NB4 (cell line): ENCODE measurements around the gene WNT7A.
A peak's percentile ranks its signal among the peaks of the same experiment; 100 is the strongest.

Experiments used
- DNase-seq: peaks from one replicate; pipeline ENCODE4 v3.0.0; 2010; ENCODE audit warnings: low read depth
- H3K4me3 ChIP-seq: one replicate; pipeline ENCODE4 v1.5.1; 2011; ENCODE audit warnings: mild to moderate bottlenecking, low read depth, low read length, moderate library complexity
- MYC ChIP-seq: IDR thresholded peaks from 2 replicates; pipeline ENCODE4 v1.6.1; 2011; ENCODE audit warnings: low read depth, low read length
- POLR2A ChIP-seq: IDR thresholded peaks from 2 replicates; pipeline ENCODE4 v1.6.1; 2011; ENCODE audit warnings: mild to moderate bottlenecking; ENCODE audit not compliant: insufficient read length; ENCODE audit errors: extremely low read depth
- TF ChIP-seq, protein P1 (sequence below): IDR thresholded peaks from 2 replicates; pipeline ENCODE4 v1.6.1; 2011; ENCODE audit warnings: low read depth, low read length
- TF ChIP-seq, protein P2 (sequence below): IDR thresholded peaks from one replicate; pipeline ENCODE4 v1.5.1; 2012; ENCODE audit warnings: low read depth, low read length

The WNT7A gene

GRCh38 chr3:13769422-13769821 is 110.4 kb downstream of the WNT7A start:
- no peak for DNase-seq
- TF ChIP-seq MYC, result no peak
- TF ChIP-seq, protein P1, sequence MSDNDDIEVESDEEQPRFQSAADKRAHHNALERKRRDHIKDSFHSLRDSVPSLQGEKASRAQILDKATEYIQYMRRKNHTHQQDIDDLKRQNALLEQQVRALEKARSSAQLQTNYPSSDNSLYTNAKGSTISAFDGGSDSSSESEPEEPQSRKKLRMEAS, result no peak
- no peak for TF ChIP-seq POLR2A
- TF ChIP-seq, protein P2, sequence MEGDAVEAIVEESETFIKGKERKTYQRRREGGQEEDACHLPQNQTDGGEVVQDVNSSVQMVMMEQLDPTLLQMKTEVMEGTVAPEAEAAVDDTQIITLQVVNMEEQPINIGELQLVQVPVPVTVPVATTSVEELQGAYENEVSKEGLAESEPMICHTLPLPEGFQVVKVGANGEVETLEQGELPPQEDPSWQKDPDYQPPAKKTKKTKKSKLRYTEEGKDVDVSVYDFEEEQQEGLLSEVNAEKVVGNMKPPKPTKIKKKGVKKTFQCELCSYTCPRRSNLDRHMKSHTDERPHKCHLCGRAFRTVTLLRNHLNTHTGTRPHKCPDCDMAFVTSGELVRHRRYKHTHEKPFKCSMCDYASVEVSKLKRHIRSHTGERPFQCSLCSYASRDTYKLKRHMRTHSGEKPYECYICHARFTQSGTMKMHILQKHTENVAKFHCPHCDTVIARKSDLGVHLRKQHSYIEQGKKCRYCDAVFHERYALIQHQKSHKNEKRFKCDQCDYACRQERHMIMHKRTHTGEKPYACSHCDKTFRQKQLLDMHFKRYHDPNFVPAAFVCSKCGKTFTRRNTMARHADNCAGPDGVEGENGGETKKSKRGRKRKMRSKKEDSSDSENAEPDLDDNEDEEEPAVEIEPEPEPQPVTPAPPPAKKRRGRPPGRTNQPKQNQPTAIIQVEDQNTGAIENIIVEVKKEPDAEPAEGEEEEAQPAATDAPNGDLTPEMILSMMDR, result no peak

DNA sequence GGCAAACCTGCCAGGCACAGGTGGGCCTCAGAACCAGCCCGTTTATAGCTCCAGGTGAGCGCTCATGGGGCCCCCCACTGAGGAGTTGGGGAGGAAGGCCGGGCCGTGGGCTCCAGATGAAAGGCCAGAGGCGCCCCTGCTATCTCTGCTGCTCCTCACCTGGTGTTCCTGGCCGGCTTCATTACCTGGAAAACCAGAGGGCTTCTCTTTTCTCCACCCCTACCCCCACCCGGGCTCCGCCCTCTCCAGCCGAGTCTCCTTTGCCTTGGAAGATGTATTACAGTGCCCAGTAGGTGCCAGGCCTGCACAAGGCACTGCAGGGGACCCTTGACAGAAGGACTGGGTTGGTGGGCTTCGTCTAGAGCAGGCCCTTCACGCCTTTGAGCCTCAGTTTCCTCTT is 111.4 kb downstream of the WNT7A start:
- TF ChIP-seq, protein P2, result no peak
- TF ChIP-seq, protein P1, result no peak
- no peak for TF ChIP-seq POLR2A
- no peak for TF ChIP-seq MYC
- DNase-seq, result no peak
- no peak overlapping the region for H3K4me3 ChIP-seq

More at GRCh38 chr3:13769422-13769821, 110.4 kb downstream of the WNT7A start:
- no peak overlapping the region for H3K4me3 ChIP-seq

DNA sequence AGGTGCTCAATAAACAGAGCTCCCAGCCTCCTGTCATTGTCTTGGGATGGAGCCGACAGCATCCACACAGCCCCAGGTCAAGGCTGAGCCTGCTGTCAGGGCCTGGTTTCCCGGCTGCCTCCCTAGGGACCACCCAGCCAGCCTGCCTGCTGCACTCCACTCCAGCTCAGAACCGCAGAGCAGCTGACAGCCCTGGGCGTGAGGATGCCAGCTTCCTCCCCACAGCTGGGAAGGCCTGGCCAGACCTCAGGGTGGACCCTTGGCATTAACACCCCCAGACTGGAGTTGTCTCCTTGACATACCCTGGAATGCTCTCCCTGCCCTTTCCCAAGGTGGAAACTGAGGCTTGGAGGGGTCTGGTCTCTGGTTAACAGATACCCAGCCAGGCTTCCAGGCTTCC is 112.0 kb downstream of the WNT7A start:
- peak; percentile 56 for DNase-seq
- TF ChIP-seq POLR2A, result no peak
- TF ChIP-seq, protein P1, result no peak
- no peak for TF ChIP-seq MYC
- TF ChIP-seq, protein P2, result no peak
- H3K4me3 ChIP-seq, result no peak overlapping the region

- TF ChIP-seq, protein P1, result no peak
- TF ChIP-seq MYC, result no peak
- no peak for TF ChIP-seq POLR2A
- TF ChIP-seq, protein P2, result no peak
- DNase-seq, result no peak
- no peak overlapping the region for H3K4me3 ChIP-seq
Observed at GRCh38 chr3:13767030-13767429, 112.8 kb downstream of the WNT7A start.
